ENCODE measurements around the gene FAM168A.
A peak's percentile ranks its signal among the peaks of the same experiment; 100 is the strongest.

The FAM168A gene

GRCh38 chr11:73387594-73388264 lies 210.2 kb downstream of the FAM168A start:
- DNase-seq (ENCODE audit: low read depth), result no peak
- peak; percentile 11 for TF ChIP-seq CTCF (conservative IDR thresholded peaks at IDR 0.05; ENCODE audit: low read depth, low read length)
- no peak overlapping the region for H3K4me3 ChIP-seq (ENCODE audit: low read length)

GRCh38 chr11:73386546-73386945 lies 211.4 kb downstream of the FAM168A start:
- DNase-seq (ENCODE audit: low read depth), result no peak
- TF ChIP-seq CTCF (conservative IDR thresholded peaks at IDR 0.05; ENCODE audit: low read depth, low read length), result no peak
- no peak overlapping the region for H3K4me3 ChIP-seq (ENCODE audit: low read length)

GRCh38 chr11:73386016-73386415 lies 211.9 kb downstream of the FAM168A start:
- H3K4me3 ChIP-seq (ENCODE audit: low read length), result no peak overlapping the region
- no peak for TF ChIP-seq CTCF (conservative IDR thresholded peaks at IDR 0.05; ENCODE audit: low read depth, low read length)
- DNase-seq (ENCODE audit: low read depth), result no peak

- no peak for TF ChIP-seq CTCF (conservative IDR thresholded peaks at IDR 0.05; ENCODE audit: low read depth, low read length)
- DNase-seq (ENCODE audit: low read depth), result no peak
These were observed 212.8 kb downstream of the FAM168A start for GRCh38 chr11:73384872-73385689.

GRCh38 chr11:73384531-73384871 lies 213.4 kb downstream of the FAM168A start:
- no peak for TF ChIP-seq CTCF (conservative IDR thresholded peaks at IDR 0.05; ENCODE audit: low read depth, low read length)
- H3K4me3 ChIP-seq (ENCODE audit: low read length), result no peak overlapping the region
- no peak for DNase-seq (ENCODE audit: low read depth)

More at GRCh38 chr11:73384872-73385689, 212.8 kb downstream of the FAM168A start:
- H3K4me3 ChIP-seq (ENCODE audit: low read length), result no peak overlapping the region

- no peak overlapping the region for H3K4me3 ChIP-seq (ENCODE audit: low read length)
- no peak for TF ChIP-seq CTCF (conservative IDR thresholded peaks at IDR 0.05; ENCODE audit: low read depth, low read length)
- DNase-seq (ENCODE audit: low read depth), result no peak
These were observed 213.8 kb downstream of the FAM168A start for GRCh38 chr11:73384125-73384441.
